GM10248 (cell line): ENCODE data around the gene PYGB.

Experiments
- CTCF ChIA-PET: fragments of 300-600 bp; sonication (Branson Sonifier 250); formaldehyde crosslinking; extraction: SDS; loops from one replicate; lab custom pipeline; 2021; ENCODE audit warnings: antibody characterized with exemption; lab: Yijun Ruan, JAX
- POLR2A ChIA-PET: fragments of 350-650 bp; sonication (Branson Sonifier 250); formaldehyde crosslinking; extraction: SDS; loops from one replicate; lab custom pipeline; 2020; ENCODE audit warnings: antibody characterized with exemption; lab: Yijun Ruan, JAX
- DNase-seq: peaks from one replicate; pipeline ENCODE4 v3.0.0; 2012; ENCODE audit errors: extremely low spot score
- TF ChIP-seq, protein P1 (sequence below): IDR thresholded peaks from 2 replicates; pipeline ENCODE4 v1.5.1; 2012; ENCODE audit warnings: mild to moderate bottlenecking, low read depth; ENCODE audit errors: extremely low read depth, missing control alignments, control extremely low read depth

Gene PYGB

DNA sequence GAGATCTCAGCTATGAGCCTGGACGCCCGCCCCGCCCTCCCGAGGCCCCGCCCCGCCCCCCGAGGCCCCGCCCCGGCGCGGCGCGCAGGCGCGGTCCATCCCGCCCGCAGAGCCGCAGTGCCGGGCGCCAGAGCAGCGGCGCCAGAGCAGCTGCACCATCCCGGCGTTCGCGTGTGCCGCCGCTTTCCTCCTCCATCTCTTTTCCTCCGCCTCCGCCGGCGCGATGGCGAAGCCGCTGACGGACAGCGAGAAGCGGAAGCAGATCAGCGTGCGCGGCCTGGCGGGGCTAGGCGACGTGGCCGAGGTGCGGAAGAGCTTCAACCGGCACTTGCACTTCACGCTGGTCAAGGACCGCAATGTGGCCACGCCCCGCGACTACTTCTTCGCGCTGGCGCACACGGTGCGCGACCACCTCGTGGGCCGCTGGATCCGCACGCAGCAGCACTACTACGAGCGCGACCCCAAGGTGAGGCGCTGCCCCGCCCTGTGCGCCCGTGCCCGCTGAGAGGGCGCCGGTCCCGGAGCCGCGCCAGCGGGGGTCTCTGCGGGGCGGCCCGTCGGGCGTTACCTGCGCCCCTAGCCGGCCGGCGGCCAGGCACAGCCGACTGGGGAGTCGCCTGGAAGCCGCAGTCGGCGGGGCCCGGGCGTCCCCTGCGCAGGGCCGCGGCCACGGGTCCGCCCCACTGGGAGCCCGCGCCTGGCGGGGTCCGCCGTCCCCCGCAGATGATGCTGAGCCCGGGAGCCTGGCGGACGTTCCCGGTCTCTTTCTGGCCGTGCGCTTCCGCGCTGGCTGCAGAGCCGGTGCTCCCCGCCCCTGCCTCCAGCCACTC, at the start of gene PYGB:
Gene PYGB (plus strand): TSS at position 130 of the 830 bp plus-strand sequence. CDS start 94 bp downstream, at position 224.
- POLR2A ChIA-PET, result interaction anchor here (0.6 to 1.0 kb wide), 2 partner anchors 53 to 143 kb away, joined by 3 to 6 read pairs; partner anchors contain the start of genes ABHD12 and ENTPD6
- DNase-seq, result peak; percentile 95
- CTCF ChIA-PET, result interaction anchor here (0.7 to 3.0 kb wide), 12 partner anchors 10 to 151 kb away, joined by 3 to 21 read pairs (median 3); partner anchors contain the start of gene ENTPD6
- TF ChIP-seq, protein P1, sequence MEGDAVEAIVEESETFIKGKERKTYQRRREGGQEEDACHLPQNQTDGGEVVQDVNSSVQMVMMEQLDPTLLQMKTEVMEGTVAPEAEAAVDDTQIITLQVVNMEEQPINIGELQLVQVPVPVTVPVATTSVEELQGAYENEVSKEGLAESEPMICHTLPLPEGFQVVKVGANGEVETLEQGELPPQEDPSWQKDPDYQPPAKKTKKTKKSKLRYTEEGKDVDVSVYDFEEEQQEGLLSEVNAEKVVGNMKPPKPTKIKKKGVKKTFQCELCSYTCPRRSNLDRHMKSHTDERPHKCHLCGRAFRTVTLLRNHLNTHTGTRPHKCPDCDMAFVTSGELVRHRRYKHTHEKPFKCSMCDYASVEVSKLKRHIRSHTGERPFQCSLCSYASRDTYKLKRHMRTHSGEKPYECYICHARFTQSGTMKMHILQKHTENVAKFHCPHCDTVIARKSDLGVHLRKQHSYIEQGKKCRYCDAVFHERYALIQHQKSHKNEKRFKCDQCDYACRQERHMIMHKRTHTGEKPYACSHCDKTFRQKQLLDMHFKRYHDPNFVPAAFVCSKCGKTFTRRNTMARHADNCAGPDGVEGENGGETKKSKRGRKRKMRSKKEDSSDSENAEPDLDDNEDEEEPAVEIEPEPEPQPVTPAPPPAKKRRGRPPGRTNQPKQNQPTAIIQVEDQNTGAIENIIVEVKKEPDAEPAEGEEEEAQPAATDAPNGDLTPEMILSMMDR, result peak; percentile 2

DNA sequence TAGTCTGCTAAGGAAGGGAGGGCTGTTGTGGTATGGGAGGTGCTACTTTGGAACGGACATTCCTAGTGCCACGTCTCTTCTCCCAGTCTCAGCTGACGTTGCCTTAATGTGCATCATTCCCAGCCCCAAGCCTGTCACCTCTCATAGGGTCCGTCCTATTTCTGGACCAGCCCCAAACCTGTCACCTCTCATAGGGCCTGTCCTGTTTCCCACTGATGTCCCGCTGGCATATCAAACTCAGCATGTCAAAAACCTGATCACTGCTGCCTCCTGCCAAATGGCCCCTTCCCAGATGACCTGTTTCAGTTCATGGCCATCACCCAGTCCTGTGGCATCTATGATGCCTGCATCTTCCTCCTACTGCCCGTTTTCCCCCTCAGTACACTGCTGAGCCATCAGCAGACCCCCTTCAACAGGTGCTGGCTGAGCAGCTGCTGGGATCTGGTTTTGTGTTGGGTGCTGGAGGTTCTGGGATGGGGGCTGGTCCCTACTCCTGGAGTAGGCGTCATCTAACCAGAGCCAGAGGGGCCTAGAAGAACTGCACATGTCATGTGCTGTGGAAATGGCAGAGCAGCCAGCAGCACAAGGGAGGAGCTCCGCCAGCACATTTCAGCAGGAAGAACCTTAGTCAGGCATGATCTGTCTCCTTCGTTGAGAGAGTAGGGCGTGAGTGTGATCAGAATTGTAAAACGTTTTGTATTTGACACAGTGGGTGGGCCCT, 49.1 kb upstream of the PYGB start:
- DNase-seq, result no peak
- ChIA-PET POLR2A (no interaction called here), CTCF (no interaction called here)

DNA sequence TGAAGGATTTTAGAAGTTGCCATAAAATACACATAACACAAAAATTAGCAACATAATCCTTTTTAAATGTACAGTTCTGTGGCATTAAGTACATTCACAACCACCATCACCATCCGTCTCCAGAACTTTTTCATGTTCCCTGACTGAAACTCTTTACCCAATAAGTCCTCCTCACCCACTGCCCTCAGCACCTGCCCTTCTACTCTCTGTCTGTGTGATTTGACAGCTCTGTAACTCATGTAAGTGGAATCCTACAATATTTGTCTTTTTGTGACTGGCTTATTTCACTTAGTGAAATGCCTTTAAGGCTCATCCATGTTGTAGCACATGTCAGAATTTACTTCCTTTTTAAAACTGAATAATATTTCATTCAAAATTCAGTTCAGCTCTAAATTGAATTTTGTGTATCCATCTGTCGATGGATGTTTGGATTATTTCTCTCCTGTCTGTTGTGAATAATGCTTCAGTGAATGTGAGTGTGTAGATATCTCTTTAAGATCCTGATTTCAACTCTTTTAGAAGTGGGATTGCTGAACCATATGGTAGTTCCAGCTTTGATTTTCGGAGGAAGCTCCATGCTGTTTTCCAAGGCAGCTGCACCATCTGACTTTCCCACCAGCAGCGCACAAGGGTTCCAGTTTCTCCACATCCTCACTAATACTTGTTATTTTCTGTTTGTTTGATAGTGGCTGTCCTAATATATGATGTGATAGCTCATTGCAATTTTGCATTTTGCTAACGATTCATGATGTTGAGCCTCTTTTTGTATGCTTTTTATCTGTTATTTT, 48.2 kb upstream of the PYGB start:
- CTCF ChIA-PET, result interaction anchor here (1.2 kb wide), 1 partner anchor 9 kb away, joined by 3 read pairs; no protein-coding TSS in a partner anchor
- TF ChIP-seq, protein P1, result no peak
- no peak for DNase-seq
- POLR2A ChIA-PET, result no interaction called here

More for the DNA sequence above, 49.1 kb upstream of the PYGB start:
- TF ChIP-seq, protein P1, result no peak

DNA sequence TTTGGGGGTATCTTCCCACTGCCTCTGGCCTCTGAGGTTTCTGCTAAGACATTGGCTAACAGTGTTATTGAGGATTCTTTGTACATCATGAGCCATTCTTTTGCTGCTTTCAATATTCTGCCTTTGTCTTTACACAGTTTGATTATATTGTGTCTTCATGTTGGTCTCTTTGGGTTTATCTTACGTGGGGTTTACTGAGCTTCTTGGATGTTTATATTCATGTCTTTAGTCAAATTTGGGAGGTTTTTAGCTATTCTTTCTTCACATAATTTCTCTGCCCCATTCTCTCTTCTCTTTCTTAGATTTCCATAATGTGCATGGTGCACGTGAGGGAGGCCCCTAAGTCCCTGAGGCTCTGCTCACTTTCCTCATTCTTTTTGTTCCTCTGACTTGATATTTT, 44.8 kb upstream of the PYGB start:
- no peak for DNase-seq
- POLR2A ChIA-PET, result no interaction called here
- TF ChIP-seq, protein P1, result no peak
- CTCF ChIA-PET, result interaction anchor here (1.0 to 1.9 kb wide), 5 partner anchors 8 to 196 kb away, joined by 3 to 8 read pairs (median 6); partner anchors contain the start of gene ENTPD6

DNA sequence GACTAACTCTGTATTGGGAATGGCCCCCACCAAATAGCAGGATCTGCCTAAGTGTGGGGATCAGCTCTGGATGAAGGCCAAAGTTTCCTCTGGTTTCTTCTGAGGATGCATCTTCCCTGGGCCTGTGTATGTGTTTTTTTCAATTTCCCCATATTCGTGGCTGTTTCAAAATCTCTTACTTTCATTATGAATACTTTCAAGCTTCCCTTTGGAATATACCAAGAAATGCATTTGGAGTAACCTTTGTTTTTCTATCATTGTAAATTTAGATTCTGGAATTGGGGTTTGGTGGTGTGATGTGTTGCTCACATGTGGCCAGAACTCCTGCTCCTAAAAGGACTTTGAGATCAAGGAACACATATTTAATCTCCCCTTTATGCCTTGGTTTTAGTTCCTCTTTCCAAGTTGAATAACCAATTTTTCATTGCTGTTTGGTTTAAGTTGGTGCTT, 44.0 kb upstream of the PYGB start:
- TF ChIP-seq, protein P1, result no peak
- POLR2A ChIA-PET, result no interaction called here
- CTCF ChIA-PET, result interaction anchor here (1.1 to 1.9 kb wide), 5 partner anchors 9 to 195 kb away, joined by 3 to 8 read pairs (median 6); partner anchors contain the start of gene ENTPD6
- DNase-seq, result no peak
